OCI-LY7 (cell line): ENCODE measurements around the gene PRMT3.
"Not testable (repeated sequence)": the region's sequence is repeated elsewhere in the genome, so short reads cannot be mapped to it uniquely, and the experiment has no call there.

Source experiments
- EZH2phosphoT487 ChIP-seq: fragments of 200-600 bp; sonication (generic); IDR thresholded peaks from 2 replicates; pipeline ENCODE4 v1.6.1; 2018; ENCODE audit warnings: low read depth, borderline replicate concordance, mild to moderate bottlenecking, mixed run types, antibody characterized with exemption, low read length, moderate library complexity, mixed read lengths
- TF ChIP-seq, protein P1 (sequence below): fragments of 200-600 bp; sonication (generic); conservative IDR thresholded peaks from 2 replicates; pipeline ENCODE4 v1.5.1; 2014; ENCODE audit warnings: mild to moderate bottlenecking, antibody characterized with exemption, low read length, moderate library complexity, mixed read lengths

GRCh38 chr11:20556396-20556795 is 168.9 kb downstream of the PRMT3 start:
- TF ChIP-seq, protein P1, sequence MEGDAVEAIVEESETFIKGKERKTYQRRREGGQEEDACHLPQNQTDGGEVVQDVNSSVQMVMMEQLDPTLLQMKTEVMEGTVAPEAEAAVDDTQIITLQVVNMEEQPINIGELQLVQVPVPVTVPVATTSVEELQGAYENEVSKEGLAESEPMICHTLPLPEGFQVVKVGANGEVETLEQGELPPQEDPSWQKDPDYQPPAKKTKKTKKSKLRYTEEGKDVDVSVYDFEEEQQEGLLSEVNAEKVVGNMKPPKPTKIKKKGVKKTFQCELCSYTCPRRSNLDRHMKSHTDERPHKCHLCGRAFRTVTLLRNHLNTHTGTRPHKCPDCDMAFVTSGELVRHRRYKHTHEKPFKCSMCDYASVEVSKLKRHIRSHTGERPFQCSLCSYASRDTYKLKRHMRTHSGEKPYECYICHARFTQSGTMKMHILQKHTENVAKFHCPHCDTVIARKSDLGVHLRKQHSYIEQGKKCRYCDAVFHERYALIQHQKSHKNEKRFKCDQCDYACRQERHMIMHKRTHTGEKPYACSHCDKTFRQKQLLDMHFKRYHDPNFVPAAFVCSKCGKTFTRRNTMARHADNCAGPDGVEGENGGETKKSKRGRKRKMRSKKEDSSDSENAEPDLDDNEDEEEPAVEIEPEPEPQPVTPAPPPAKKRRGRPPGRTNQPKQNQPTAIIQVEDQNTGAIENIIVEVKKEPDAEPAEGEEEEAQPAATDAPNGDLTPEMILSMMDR = not testable (repeated sequence)
- TF ChIP-seq EZH2phosphoT487 = not testable (repeated sequence)
